ENCODE data around the gene MLX.

The MLX gene

GRCh38 chr17:42522798-42523278 is 44.1 kb upstream of the MLX start:
- H3K36me3 ChIP-seq (ENCODE audit: control insufficient read depth, insufficient read depth, low read length) = no peaks in the 10 kb centered on the region
- no peak overlapping the region for H3K4me3 ChIP-seq (ENCODE audit: insufficient read depth, low read depth, low read length)
- no peaks in the 10 kb centered on the region for H3K27me3 ChIP-seq (ENCODE audit: control insufficient read depth, insufficient read depth, low read length, poor library complexity, severe bottlenecking)
- H3K9me3 ChIP-seq (ENCODE audit: control insufficient read depth, low read length) = no peaks in the 10 kb centered on the region
- 91 to 94% methylated on average over 8 of the region's 8 CpGs for WGBS, 2 experiments
- H3K27ac ChIP-seq (ENCODE audit: insufficient read depth, low read depth, low read length, poor library complexity, severe bottlenecking) = no peak overlapping the region
- peaks cover 46% of the 10 kb centered on the region for H3K4me1 ChIP-seq (ENCODE audit: control insufficient read depth, insufficient read depth, low read length)

GRCh38 chr17:42525221-42525620 is 41.7 kb upstream of the MLX start:
- WGBS, 2 experiments = 92 to 94% methylated on average over 1 to 2 of the region's 2 CpGs
- no peaks in the 10 kb centered on the region for H3K27me3 ChIP-seq (ENCODE audit: control insufficient read depth, insufficient read depth, low read length, poor library complexity, severe bottlenecking)
- peaks cover 23% of the 10 kb centered on the region for H3K4me1 ChIP-seq (ENCODE audit: control insufficient read depth, insufficient read depth, low read length)
- H3K27ac ChIP-seq (ENCODE audit: insufficient read depth, low read depth, low read length, poor library complexity, severe bottlenecking) = no peak overlapping the region
- H3K4me3 ChIP-seq (ENCODE audit: insufficient read depth, low read depth, low read length) = no peak overlapping the region
- no peaks in the 10 kb centered on the region for H3K36me3 ChIP-seq (ENCODE audit: control insufficient read depth, insufficient read depth, low read length)
- H3K9me3 ChIP-seq (ENCODE audit: control insufficient read depth, low read length) = no peaks in the 10 kb centered on the region

GRCh38 chr17:42526031-42526444 is 40.9 kb upstream of the MLX start:
- H3K27me3 ChIP-seq (ENCODE audit: control insufficient read depth, insufficient read depth, low read length, poor library complexity, severe bottlenecking) = peaks cover 3% of the 10 kb centered on the region
- H3K4me3 ChIP-seq (ENCODE audit: insufficient read depth, low read depth, low read length) = no peak overlapping the region
- 94 to 99% methylated on average over 6 of the region's 6 CpGs for WGBS, 2 experiments
- H3K36me3 ChIP-seq (ENCODE audit: control insufficient read depth, insufficient read depth, low read length) = no peaks in the 10 kb centered on the region
- H3K9me3 ChIP-seq (ENCODE audit: control insufficient read depth, low read length) = no peaks in the 10 kb centered on the region
- no peak overlapping the region for H3K27ac ChIP-seq (ENCODE audit: insufficient read depth, low read depth, low read length, poor library complexity, severe bottlenecking)
- peaks cover 15% of the 10 kb centered on the region for H3K4me1 ChIP-seq (ENCODE audit: control insufficient read depth, insufficient read depth, low read length)

GRCh38 chr17:42527932-42528331 is 39.0 kb upstream of the MLX start:
- H3K9me3 ChIP-seq (ENCODE audit: control insufficient read depth, low read length) = no peaks in the 10 kb centered on the region
- no peak overlapping the region for H3K4me3 ChIP-seq (ENCODE audit: insufficient read depth, low read depth, low read length)
- H3K27ac ChIP-seq (ENCODE audit: insufficient read depth, low read depth, low read length, poor library complexity, severe bottlenecking) = no peak overlapping the region
- WGBS, 2 experiments = 89 to 95% methylated on average over 5 of the region's 6 CpGs
- no peaks in the 10 kb centered on the region for H3K36me3 ChIP-seq (ENCODE audit: control insufficient read depth, insufficient read depth, low read length)
- peaks cover 21% of the 10 kb centered on the region for H3K27me3 ChIP-seq (ENCODE audit: control insufficient read depth, insufficient read depth, low read length, poor library complexity, severe bottlenecking)
- H3K4me1 ChIP-seq (ENCODE audit: control insufficient read depth, insufficient read depth, low read length) = peaks cover 1% of the 10 kb centered on the region

- Histone ChIP-seq H3K36me3 (ENCODE audit: control insufficient read depth, insufficient read depth, low read length) (no peaks in the 10 kb centered on the region), H3K27ac (ENCODE audit: insufficient read depth, low read depth, low read length, poor library complexity, severe bottlenecking) (no peak overlapping the region), H3K27me3 (ENCODE audit: control insufficient read depth, insufficient read depth, low read length, poor library complexity, severe bottlenecking) (peaks cover 28% of the 10 kb centered on the region), H3K4me1 (ENCODE audit: control insufficient read depth, insufficient read depth, low read length) (no peaks in the 10 kb centered on the region), H3K4me3 (ENCODE audit: insufficient read depth, low read depth, low read length) (no peak overlapping the region), H3K9me3 (ENCODE audit: control insufficient read depth, low read length) (no peaks in the 10 kb centered on the region)
- 92 to 94% methylated on average over 3 of the region's 3 CpGs for WGBS, 2 experiments
These were observed 37.8 kb upstream of the MLX start for GRCh38 chr17:42529061-42529460.

GRCh38 chr17:42530952-42531454 is 35.9 kb upstream of the MLX start:
- peaks cover 28% of the 10 kb centered on the region for H3K27me3 ChIP-seq (ENCODE audit: control insufficient read depth, insufficient read depth, low read length, poor library complexity, severe bottlenecking)
- H3K36me3 ChIP-seq (ENCODE audit: control insufficient read depth, insufficient read depth, low read length) = no peaks in the 10 kb centered on the region
- no peaks in the 10 kb centered on the region for H3K9me3 ChIP-seq (ENCODE audit: control insufficient read depth, low read length)
- WGBS, 2 experiments = 82 to 88% methylated on average over 2 of the region's 2 CpGs
- H3K4me1 ChIP-seq (ENCODE audit: control insufficient read depth, insufficient read depth, low read length) = peaks cover 5% of the 10 kb centered on the region
- H3K27ac ChIP-seq (ENCODE audit: insufficient read depth, low read depth, low read length, poor library complexity, severe bottlenecking) = no peak overlapping the region
- H3K4me3 ChIP-seq (ENCODE audit: insufficient read depth, low read depth, low read length) = no peak overlapping the region

GRCh38 chr17:42531455-42532354 is 35.2 kb upstream of the MLX start:
- Histone ChIP-seq H3K27me3 (ENCODE audit: control insufficient read depth, insufficient read depth, low read length, poor library complexity, severe bottlenecking) (peaks cover 28% of the 10 kb centered on the region), H3K9me3 (ENCODE audit: control insufficient read depth, low read length) (no peaks in the 10 kb centered on the region), H3K27ac (ENCODE audit: insufficient read depth, low read depth, low read length, poor library complexity, severe bottlenecking) (no peak overlapping the region), H3K4me1 (ENCODE audit: control insufficient read depth, insufficient read depth, low read length) (peaks cover 6% of the 10 kb centered on the region), H3K36me3 (ENCODE audit: control insufficient read depth, insufficient read depth, low read length) (no peaks in the 10 kb centered on the region), H3K4me3 (ENCODE audit: insufficient read depth, low read depth, low read length) (peak overlapping the region; percentile 39)
- WGBS, 2 experiments = 17% methylated on average over 60 of the region's 60 CpGs

- H3K4me1 ChIP-seq (ENCODE audit: control insufficient read depth, insufficient read depth, low read length) = peaks cover 14% of the 10 kb centered on the region
- H3K9me3 ChIP-seq (ENCODE audit: control insufficient read depth, low read length) = no peaks in the 10 kb centered on the region
- peaks cover 28% of the 10 kb centered on the region for H3K27me3 ChIP-seq (ENCODE audit: control insufficient read depth, insufficient read depth, low read length, poor library complexity, severe bottlenecking)
- H3K4me3 ChIP-seq (ENCODE audit: insufficient read depth, low read depth, low read length) = peak overlapping the region; percentile 63
- no peak overlapping the region for H3K27ac ChIP-seq (ENCODE audit: insufficient read depth, low read depth, low read length, poor library complexity, severe bottlenecking)
- H3K36me3 ChIP-seq (ENCODE audit: control insufficient read depth, insufficient read depth, low read length) = peaks cover 5% of the 10 kb centered on the region
- 55 to 56% methylated on average over 26 of the region's 26 CpGs for WGBS, 2 experiments
These were observed 31.5 kb upstream of the MLX start for GRCh38 chr17:42535155-42536047.

- H3K4me3 ChIP-seq (ENCODE audit: insufficient read depth, low read depth, low read length) = peak within 1 kb of the TSS; percentile 63
- WGBS, 2 experiments = 0 to 1% methylated on average over 40 of the region's 40 CpGs
- no peaks in the 10 kb centered on the region for H3K9me3 ChIP-seq (ENCODE audit: control insufficient read depth, low read length)
- peaks cover 14% of the 10 kb centered on the region for H3K4me1 ChIP-seq (ENCODE audit: control insufficient read depth, insufficient read depth, low read length)
- H3K27me3 ChIP-seq (ENCODE audit: control insufficient read depth, insufficient read depth, low read length, poor library complexity, severe bottlenecking) = peaks cover 25% of the 10 kb centered on the region
- H3K27ac ChIP-seq (ENCODE audit: insufficient read depth, low read depth, low read length, poor library complexity, severe bottlenecking) = peak within 1 kb of the TSS; percentile 44
- peaks cover 7% of the 10 kb centered on the region for H3K36me3 ChIP-seq (ENCODE audit: control insufficient read depth, insufficient read depth, low read length)
These were observed 30.9 kb upstream of the MLX start, which contains the start of gene NAGLU for GRCh38 chr17:42536048-42536371. Gene NAGLU (plus strand): TSS chr17:42536241. CDS start chr17:42536273, 32 bp downstream.

All from ectodermal cell (in vitro differentiated cells).